Coronary artery (tissue), 2 donors: ENCODE results near the gene SMAD3.

Experiments
- DNase-seq: peaks from one replicate; pipeline ENCODE4 v3.0.0-alpha.2; 2017; ENCODE audit warnings: low spot score
- H3K27ac ChIP-seq, 2 donors: fragments of 200-600 bp; sonication (generic); one replicate each; pipeline ENCODE4 v1.5.1; 2016 to 2019
- H3K4me3 ChIP-seq: fragments of 200-600 bp; sonication (generic); 2 replicates; pipeline ENCODE4 v1.5.1; 2016; ENCODE audit warnings: mild to moderate bottlenecking, moderate library complexity
- TF ChIP-seq, protein P1 (sequence below): fragments of 200-600 bp; sonication (generic); IDR thresholded peaks from one replicate; pipeline ENCODE4 v1.5.1; 2019; ENCODE audit warnings: antibody characterized with exemption

SMAD3 gene

DNA sequence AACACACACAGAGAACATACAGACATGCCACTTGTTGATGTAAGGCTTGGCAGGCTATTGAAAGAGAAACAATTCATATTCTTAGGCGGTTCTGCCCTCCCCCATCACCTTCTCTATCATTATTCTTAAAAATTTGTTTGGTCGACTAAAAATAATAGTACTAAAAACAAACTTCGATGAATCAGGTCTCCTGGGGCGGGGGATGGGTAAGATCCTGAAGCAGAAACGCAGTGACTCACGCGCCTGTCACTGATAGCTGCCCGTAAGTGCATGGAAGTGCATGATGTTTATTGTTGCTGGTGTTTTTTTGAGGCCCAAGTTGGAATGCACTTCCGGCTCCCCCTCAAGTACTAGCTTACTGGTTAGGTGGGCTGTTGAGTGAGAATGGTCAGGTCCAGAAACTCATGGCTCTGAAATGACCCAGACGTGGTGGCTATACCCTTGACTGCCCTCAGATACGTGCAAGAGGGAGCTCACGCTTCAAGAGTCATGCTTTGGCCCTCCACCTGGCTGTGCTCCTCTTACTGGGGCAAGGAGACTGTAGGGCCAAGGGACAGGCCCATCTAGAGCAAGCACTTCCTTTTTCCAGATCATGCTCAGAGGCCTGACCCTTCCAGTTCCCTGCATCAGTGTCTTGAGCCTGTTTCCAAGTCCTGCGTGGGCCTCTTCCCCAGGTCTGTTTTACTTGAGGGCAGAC, 10.9 kb downstream of the SMAD3 start:
- peak overlapping the region; percentile 9 to 11 for H3K27ac ChIP-seq
- TF ChIP-seq, protein P1, sequence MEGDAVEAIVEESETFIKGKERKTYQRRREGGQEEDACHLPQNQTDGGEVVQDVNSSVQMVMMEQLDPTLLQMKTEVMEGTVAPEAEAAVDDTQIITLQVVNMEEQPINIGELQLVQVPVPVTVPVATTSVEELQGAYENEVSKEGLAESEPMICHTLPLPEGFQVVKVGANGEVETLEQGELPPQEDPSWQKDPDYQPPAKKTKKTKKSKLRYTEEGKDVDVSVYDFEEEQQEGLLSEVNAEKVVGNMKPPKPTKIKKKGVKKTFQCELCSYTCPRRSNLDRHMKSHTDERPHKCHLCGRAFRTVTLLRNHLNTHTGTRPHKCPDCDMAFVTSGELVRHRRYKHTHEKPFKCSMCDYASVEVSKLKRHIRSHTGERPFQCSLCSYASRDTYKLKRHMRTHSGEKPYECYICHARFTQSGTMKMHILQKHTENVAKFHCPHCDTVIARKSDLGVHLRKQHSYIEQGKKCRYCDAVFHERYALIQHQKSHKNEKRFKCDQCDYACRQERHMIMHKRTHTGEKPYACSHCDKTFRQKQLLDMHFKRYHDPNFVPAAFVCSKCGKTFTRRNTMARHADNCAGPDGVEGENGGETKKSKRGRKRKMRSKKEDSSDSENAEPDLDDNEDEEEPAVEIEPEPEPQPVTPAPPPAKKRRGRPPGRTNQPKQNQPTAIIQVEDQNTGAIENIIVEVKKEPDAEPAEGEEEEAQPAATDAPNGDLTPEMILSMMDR, result no peak
- no peak for DNase-seq
- H3K4me3 ChIP-seq, result no peak overlapping the region

DNA sequence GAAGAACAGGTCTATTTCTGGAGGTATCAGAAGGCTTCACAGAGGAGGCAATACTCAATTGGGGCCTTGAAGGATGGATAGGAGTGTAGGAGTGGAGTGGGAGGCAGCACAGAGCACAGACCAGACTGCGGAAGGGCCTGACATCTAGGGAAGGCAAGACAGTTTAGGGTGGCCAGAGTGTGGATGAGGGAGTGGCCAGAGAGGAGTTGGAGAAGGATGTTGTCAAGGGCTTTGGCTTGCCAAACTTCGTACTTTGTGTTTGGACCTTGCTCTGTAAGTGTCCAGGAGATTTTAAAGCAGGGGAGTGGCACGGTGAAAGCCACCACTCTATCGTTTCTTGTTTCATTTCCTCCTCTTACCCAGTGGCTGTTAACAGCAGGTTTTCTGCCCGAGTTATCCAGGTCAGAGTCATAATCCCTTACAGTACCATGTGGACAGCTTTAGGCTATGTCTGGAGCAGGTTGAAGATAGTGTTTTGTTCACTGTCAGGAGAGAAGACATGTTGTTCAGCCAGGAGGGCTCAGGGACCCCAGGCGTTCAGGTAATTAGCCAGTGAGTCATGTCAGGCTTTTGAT, 12.3 kb downstream of the SMAD3 start:
- no peak for DNase-seq
- TF ChIP-seq, protein P1, result no peak
- no peak overlapping the region for H3K4me3 ChIP-seq
- peak overlapping the region; percentile 19 for H3K27ac ChIP-seq

DNA sequence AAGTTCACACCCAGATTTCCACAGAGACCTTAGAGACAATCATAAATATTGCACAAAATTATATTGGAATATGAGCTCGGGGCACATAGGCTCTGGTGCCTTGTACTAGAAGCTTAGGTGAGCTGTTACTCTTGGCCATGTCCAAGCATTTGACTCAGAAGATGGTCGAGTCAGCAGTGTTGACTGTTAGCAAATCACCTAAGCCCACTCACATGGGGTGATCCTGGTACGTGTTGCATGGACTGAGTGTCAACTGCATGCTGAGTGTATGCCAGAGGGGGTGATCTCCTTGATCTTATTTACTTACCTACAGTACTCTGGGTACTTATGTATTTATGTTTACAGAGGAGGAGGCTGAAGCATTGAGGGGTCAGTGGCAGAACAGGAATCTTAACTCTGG, 14.0 kb downstream of the SMAD3 start:
- TF ChIP-seq, protein P1, result no peak
- no peak for DNase-seq
- peak overlapping the region in 1 of 2 donors; percentile 76 for H3K27ac ChIP-seq
- no peak overlapping the region for H3K4me3 ChIP-seq

DNA sequence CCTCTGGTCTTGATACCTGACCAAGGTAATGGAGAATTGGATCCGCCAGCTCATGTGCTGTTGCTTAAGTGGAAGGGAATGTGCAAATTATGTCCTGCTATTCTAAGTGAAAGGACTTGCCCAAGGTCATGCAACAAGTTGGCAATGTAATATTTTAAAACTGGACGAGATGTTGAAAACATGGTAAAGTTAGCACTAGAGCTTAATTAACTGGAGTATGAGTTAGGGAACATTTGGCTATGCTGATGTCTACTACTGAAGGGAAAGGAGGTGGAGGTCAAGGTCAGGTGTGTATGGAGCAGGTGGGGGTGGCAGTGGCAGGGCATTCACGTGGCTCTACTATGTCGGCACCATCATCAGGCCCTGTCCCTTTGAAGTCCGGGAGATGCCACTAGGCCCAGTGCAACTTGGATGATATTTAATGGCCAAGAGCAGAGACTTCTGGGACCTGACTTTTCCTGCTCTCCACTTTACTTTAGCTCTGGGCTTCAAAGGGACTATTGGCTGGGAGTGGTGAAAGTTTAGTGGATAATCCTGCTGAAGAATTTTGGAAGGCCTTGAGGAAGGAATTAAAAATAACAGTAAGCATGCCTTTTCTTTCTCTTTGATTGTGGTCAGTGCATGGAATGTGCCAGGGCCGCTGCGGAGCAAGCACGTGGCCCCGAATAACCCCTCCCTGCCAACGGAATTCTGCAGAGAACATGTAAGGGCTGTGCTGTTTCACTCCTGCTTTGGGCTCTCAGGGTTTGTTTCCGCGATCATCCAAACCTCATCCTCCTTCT, 14.9 kb downstream of the SMAD3 start:
- H3K4me3 ChIP-seq, result peak overlapping the region; percentile 50
- peak overlapping the region; percentile 76 for H3K27ac ChIP-seq

DNA sequence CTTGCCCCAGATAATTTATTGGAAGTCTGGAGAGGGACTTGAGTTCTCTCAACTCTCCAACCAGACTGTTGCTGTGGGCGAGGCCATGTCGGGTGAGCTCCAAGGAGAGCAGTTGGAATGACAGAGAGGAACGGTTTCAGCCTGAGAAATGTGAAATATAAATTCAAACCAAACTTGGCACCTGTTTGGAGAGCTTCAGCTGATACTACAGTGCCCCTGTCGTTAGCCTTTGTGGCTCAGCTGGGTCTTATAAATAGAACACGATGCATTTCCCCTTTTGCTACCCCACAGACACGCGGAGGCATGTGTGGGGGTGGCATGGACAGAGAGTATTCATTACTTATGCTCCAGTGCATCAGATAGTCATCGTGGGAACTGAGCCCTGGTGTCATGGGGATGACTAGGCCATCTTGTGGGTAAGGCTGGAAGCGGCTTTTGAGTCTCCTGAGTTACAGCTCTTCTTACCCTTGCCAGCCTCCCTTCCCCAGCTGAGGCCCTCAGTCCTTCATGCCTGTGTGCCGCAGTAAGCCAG, 15.6 kb downstream of the SMAD3 start:
- Histone ChIP-seq H3K4me3 (peak overlapping the region; percentile 50), H3K27ac (peak overlapping the region; percentile 76)
- TF ChIP-seq, protein P1, result no peak
- no peak for DNase-seq

More for the DNA sequence above, 14.9 kb downstream of the SMAD3 start:
- TF ChIP-seq, protein P1, result no peak
- peak; percentile 85 for DNase-seq

DNA sequence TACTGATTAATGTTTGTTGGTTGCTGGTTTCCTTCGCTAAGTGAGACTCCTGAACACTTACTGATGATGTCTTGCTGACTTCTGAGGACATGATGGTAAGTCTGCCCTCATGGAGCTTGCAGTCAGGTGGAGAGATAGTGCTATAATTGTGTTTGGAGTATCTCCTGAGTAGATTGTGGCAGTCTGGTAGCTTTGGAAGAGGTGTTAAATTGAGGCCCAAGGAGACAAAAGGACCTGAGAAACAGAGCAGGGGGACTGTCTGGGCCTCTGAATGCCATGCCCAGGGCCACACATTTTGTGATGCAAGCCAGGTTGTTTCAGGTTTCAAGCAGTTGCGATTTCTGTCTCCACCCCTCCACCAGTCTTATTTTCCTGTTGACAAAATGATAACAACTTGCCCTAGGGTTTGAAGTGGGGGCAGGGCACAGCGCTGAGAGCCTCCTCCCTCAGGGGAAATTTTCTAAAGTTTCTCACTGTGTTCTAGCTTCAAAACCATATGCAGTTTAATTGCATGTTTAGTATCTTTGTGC, 16.7 kb downstream of the SMAD3 start:
- TF ChIP-seq, protein P1, result no peak
- Histone ChIP-seq H3K4me3 (no peak overlapping the region), H3K27ac (no peak overlapping the region)
- DNase-seq, result no peak
